DND-41 (cell line): ENCODE measurements around the gene MACROD2.

Experiments used
- CTCF ChIP-seq: IDR thresholded peaks from 2 replicates; pipeline ENCODE4 v1.5.1; 2012; ENCODE audit warnings: borderline replicate concordance, low read length, moderate library complexity, mild to moderate bottlenecking; ENCODE audit not compliant: poor library complexity, severe bottlenecking; ENCODE audit errors: extremely low read depth
- EZH2 ChIP-seq: IDR thresholded peaks from 3 replicates; pipeline ENCODE4 v1.6.1; 2012; ENCODE audit warnings: borderline replicate concordance, low read depth, mild to moderate bottlenecking, moderate library complexity, low read length, inconsistent platforms; ENCODE audit not compliant: severe bottlenecking

- no peak for TF ChIP-seq CTCF
- no peak for TF ChIP-seq EZH2
Observed at GRCh38 chr20:14000917-14001316, 5.6 kb downstream of the MACROD2 start.
